ENCODE results near the gene KIF20A.

DNA sequence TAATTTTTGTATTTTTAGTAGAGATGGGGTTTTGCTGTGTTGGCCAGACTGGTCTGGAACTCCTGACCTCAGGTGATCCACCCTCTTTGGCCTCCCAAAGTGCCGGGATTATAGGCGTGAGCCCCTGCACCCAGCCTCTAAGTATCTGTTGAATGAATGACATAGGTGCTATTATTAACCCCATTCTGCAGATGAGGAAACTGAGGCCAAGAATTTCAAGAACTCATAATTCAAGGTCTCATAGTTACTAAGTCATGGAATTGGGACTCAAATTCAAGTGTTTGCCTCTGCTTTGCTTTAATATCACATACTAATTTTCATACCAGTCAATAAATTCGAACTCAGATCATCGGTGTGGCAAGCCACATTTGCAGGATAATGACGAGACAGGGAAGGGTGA, 1.9 kb downstream of the KIF20A start:
- no peak for TF ChIP-seq POLR2A (IDR thresholded peaks at IDR 0.05)
- TF ChIP-seq, protein P1, sequence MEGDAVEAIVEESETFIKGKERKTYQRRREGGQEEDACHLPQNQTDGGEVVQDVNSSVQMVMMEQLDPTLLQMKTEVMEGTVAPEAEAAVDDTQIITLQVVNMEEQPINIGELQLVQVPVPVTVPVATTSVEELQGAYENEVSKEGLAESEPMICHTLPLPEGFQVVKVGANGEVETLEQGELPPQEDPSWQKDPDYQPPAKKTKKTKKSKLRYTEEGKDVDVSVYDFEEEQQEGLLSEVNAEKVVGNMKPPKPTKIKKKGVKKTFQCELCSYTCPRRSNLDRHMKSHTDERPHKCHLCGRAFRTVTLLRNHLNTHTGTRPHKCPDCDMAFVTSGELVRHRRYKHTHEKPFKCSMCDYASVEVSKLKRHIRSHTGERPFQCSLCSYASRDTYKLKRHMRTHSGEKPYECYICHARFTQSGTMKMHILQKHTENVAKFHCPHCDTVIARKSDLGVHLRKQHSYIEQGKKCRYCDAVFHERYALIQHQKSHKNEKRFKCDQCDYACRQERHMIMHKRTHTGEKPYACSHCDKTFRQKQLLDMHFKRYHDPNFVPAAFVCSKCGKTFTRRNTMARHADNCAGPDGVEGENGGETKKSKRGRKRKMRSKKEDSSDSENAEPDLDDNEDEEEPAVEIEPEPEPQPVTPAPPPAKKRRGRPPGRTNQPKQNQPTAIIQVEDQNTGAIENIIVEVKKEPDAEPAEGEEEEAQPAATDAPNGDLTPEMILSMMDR (IDR thresholded peaks at IDR 0.05) = no peak
